Testis (tissue), 3 donors: ENCODE data around the gene TBX6. TPM values are rescaled to one million over a fixed set of nuclear protein-coding genes. Genes with fewer than 3 reads are reported as not detected.

Experiments
- DNase-seq: peaks from one replicate; pipeline ENCODE4 v3.0.0-alpha.2; 2019
- H3K27ac ChIP-seq, 2 donors: fragments of 200-600 bp; sonication (generic); one replicate each; pipeline ENCODE4 v1.5.1; 2019
- H3K27me3 ChIP-seq: fragments of 200-600 bp; sonication (generic); one replicate; pipeline ENCODE4 v1.5.1; 2019
- H3K36me3 ChIP-seq: fragments of 200-600 bp; sonication (generic); one replicate; pipeline ENCODE4 v1.5.1; 2017; ENCODE audit warnings: low read depth; ENCODE audit errors: missing control alignments
- H3K4me1 ChIP-seq: fragments of 200-600 bp; sonication (generic); one replicate; pipeline ENCODE4 v1.5.1; 2019
- H3K4me3 ChIP-seq, 2 donors: fragments of 200-600 bp; sonication (generic); one replicate each; pipeline ENCODE4 v1.5.1; 2017 to 2019
- H3K9me3 ChIP-seq: fragments of 200-600 bp; sonication (generic); one replicate; pipeline ENCODE4 v1.5.1; 2017
- CTCF ChIP-seq, 3 experiments: fragments of 450-650 bp in 2 of 3; fragments of 200-600 bp in 1 of 3; sonication (generic) in 1 of 3; IDR thresholded peaks; one replicate each; pipeline ENCODE4 v1.5.1; 2016 to 2019; ENCODE audit warnings: antibody characterized with exemption in 3 of 3, mild to moderate bottlenecking in 2 of 3, moderate library complexity in 1 of 3
- POLR2A ChIP-seq: fragments of 450-650 bp; IDR thresholded peaks from one replicate; pipeline ENCODE4 v1.6.1; 2017; ENCODE audit warnings: antibody characterized with exemption, mild to moderate bottlenecking, moderate library complexity
- WGBS, 2 donors: methylation state at CpG; one replicate each; pipeline ENCODE4 v1.1.5; 2018; 5-methylcytosine and 5-hydroxymethylcytosine counted together
- intact Hi-C: fragments of 100-400 bp; cut with DNase I; formaldehyde crosslinking; loops from one replicate; pipeline ENCODE4 v1.15.1; 2023; ENCODE audit warnings: low total_unique reads
- polyA plus RNA-seq: library from polyadenylated mRNA; stranded (reverse); fragments of 350-450 nt; fragmentation: Illumina TruSeq; extraction: RNeasy Lipid Tissue Mini Kit (QIAGEN cat#74804); gene quantifications from one replicate; pipeline ENCODE4 v1.2.3, GENCODE V29; 2014; ENCODE audit warnings: low read depth, low replicate concordance; ENCODE audit not compliant: insufficient read depth
- total RNA-seq, 2 donors: library from RNA; depleted of rRNA; stranded (reverse); fragments of >200 nt; gene quantifications; one replicate each; pipeline ENCODE4 v1.2.3, GENCODE V29; 2016

The TBX6 gene
- total and polyA plus RNA-seq, 3 donors from 2014 or later: 1.3 to 2.9 (median 1.7) TPM

- no peaks in the 10 kb centered on the region for H3K9me3 ChIP-seq
- H3K36me3 ChIP-seq: no peaks in the 10 kb centered on the region
- H3K27me3 ChIP-seq: no peaks in the 10 kb centered on the region
- 2% methylated on average over 28 to 37 of the region's 42 CpGs for WGBS, 2 donors
- peaks cover 20% of the 10 kb centered on the region for H3K4me1 ChIP-seq
- H3K27ac ChIP-seq: peak overlapping the region; percentile 90 to 93
- intact Hi-C loops: loop anchor here (10.0 kb wide), 1 partner anchor 52 kb away; no protein-coding TSS in a partner anchor
- no peak for TF ChIP-seq POLR2A
- H3K4me3 ChIP-seq: peak overlapping the region; percentile 84 to 86
- DNase-seq: no peak
Observed at GRCh38 chr16:30122604-30123160, 31.0 kb upstream of the TBX6 start.

- no peak for TF ChIP-seq CTCF (IDR thresholded peaks at IDR 0.05)
- no peak for TF ChIP-seq POLR2A
- 26 to 39% methylated on average over 22 to 31 of the region's 31 CpGs for WGBS, 2 donors
- DNase-seq: peak; percentile 69
- Histone ChIP-seq H3K4me1 (peaks cover 20% of the 10 kb centered on the region), H3K27ac (peak overlapping the region; percentile 90 to 93), H3K36me3 (no peaks in the 10 kb centered on the region), H3K27me3 (no peaks in the 10 kb centered on the region), H3K4me3 (peak overlapping the region; percentile 84 to 86), H3K9me3 (no peaks in the 10 kb centered on the region)
- intact Hi-C loops: loop anchor here (10.0 kb wide), 1 partner anchor 53 kb away; no protein-coding TSS in a partner anchor
Observed at GRCh38 chr16:30121741-30122571, 30.2 kb upstream of the TBX6 start.

- WGBS, 2 donors: 89 to 100% methylated on average over 3 of the region's 3 CpGs
- TF ChIP-seq CTCF (IDR thresholded peaks at IDR 0.05): no peak
- TF ChIP-seq POLR2A: no peak
- DNase-seq: no peak
- Histone ChIP-seq H3K4me3 (no peak overlapping the region), H3K27me3 (no peaks in the 10 kb centered on the region), H3K4me1 (peaks cover 20% of the 10 kb centered on the region), H3K27ac (no peak overlapping the region), H3K36me3 (no peaks in the 10 kb centered on the region), H3K9me3 (no peaks in the 10 kb centered on the region)
- intact Hi-C loops: loop anchor here (10.0 kb wide), 1 partner anchor 54 kb away; no protein-coding TSS in a partner anchor
Observed at GRCh38 chr16:30120340-30121105, 28.8 kb upstream of the TBX6 start.

- no peak for DNase-seq
- no peaks in the 10 kb centered on the region for H3K36me3 ChIP-seq
- intact Hi-C loops: no loop called here
Observed at GRCh38 chr16:30119428-30119827, 27.7 kb upstream of the TBX6 start.

GRCh38 chr16:30117768-30118167 is 26.0 kb upstream of the TBX6 start:
- no peak overlapping the region for H3K4me3 ChIP-seq
- peaks cover 16% of the 10 kb centered on the region for H3K4me1 ChIP-seq
- no peaks in the 10 kb centered on the region for H3K27me3 ChIP-seq
- DNase-seq: no peak
- no peak overlapping the region for H3K27ac ChIP-seq
- TF ChIP-seq POLR2A: no peak
- TF ChIP-seq CTCF (IDR thresholded peaks at IDR 0.05): no peak
- WGBS, 2 donors: 96 to 100% methylated on average over 3 to 10 of the region's 10 CpGs
- H3K36me3 ChIP-seq: no peaks in the 10 kb centered on the region
- intact Hi-C loops: no loop called here
- H3K9me3 ChIP-seq: no peaks in the 10 kb centered on the region

More at GRCh38 chr16:30119428-30119827, 27.7 kb upstream of the TBX6 start:
- TF ChIP-seq POLR2A: no peak
- H3K27me3 ChIP-seq: no peaks in the 10 kb centered on the region
- peaks cover 20% of the 10 kb centered on the region for H3K4me1 ChIP-seq
- no peaks in the 10 kb centered on the region for H3K9me3 ChIP-seq
- 88 to 92% methylated on average over 2 of the region's 2 CpGs for WGBS, 2 donors
- no peak overlapping the region for H3K27ac ChIP-seq
- H3K4me3 ChIP-seq: no peak overlapping the region
